HG02642 (cell line): ENCODE results near the gene THEM4.
"Not testable (repeated sequence)": the region's sequence is repeated elsewhere in the genome, so short reads cannot be mapped to it uniquely, and the experiment has no call there.

Experiments used
- ATAC-seq: cut with Tn5 transposase; IDR thresholded peaks from one replicate; pipeline ENCODE4 v1.9.1; 2021; ENCODE audit warnings: mild to moderate bottlenecking; ENCODE audit not compliant: unreplicated experiment, poor library complexity

THEM4 gene

DNA sequence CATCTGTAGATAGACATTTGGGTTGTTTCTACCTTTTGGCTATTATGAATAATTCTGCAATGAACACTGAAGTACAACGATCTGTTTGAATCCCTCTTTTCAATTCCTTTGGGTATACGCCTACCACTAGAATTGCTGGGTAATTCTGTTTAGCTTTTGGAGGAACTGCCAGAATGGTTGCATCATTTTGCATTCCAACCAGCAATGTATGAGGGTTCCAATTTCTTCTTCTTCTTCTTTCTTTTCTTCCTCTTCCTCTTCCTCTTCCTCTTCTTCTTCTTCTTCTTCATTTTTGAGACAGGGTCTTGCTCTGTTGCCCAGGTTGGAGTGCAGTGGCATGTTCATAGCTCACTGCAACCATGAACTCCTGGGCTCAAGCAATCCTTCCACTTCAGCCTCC lies 42.0 kb downstream of the THEM4 start:
- ATAC-seq = no peak

DNA sequence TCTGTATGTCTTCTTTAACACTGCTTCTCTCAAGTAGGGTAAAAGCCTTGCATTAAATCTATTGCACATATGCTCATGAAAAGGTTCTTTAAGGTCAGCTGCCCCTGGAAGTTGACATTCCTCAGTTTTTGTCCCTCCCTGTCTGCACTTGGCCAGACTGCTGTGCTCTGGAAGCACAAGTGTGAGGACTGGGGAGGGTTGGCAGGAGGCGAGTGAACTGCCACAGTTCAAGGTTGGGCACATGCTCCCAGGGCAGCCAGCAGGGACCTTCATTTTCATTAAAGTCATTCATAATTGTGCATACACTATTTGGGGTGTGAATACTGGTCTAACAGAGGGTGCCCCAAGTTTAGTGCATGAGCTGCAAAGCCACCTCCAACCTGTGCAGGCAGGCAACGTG lies 44.9 kb downstream of the THEM4 start:
- no peak for ATAC-seq

DNA sequence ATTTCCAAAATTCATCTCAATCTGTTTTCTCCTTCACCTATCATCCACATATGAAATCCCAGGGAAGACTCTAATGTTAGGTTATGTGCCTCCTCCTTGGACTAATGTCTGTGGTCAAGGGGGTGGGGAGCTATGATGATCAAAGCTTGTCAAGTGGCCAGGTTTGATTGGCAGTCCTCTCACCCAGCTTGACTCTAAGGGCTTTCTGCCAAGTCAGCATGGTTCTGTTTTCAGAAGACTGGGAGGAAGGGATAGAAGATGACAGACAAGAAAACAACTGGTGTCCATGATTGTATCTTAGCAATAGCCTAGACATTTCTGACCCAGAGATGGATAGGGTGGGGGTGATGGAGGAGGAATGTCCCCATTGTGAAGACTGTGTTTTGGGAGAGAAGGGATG lies 46.7 kb downstream of the THEM4 start:
- ATAC-seq = no peak

DNA sequence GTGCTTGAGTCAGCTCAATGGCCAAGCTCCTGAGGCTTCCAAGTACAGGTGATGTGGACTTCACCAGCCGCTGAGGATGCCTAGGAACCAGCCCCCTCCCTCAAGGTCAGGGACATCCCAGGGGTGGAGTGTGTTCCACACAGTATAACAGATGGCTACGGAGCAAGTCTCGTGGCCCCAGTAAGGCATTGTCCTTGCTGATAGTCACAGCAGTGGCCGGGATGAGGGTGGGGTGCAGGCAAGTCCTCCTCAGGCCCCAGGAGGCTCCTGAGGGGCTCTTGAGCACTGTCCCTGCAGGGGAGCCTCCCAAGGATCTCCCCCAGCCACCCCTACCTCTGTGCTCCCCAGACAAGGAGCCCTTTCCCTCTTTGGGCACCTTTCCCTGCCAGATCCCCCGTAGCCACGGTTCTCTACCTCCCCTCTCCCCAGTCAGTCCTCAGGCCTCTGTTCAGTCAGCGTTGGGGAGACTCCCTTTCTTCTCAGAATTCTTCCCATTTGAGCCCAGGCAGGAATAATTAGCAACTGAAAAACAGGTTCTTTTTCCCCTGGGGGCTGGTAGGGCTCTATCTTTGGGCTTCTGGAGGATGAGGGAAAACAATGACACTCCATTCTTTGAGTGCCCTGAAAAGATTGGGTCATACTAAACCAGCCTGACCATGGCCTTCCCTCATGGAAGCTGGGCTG lies 48.7 kb downstream of the THEM4 start:
- ATAC-seq = no peak

DNA sequence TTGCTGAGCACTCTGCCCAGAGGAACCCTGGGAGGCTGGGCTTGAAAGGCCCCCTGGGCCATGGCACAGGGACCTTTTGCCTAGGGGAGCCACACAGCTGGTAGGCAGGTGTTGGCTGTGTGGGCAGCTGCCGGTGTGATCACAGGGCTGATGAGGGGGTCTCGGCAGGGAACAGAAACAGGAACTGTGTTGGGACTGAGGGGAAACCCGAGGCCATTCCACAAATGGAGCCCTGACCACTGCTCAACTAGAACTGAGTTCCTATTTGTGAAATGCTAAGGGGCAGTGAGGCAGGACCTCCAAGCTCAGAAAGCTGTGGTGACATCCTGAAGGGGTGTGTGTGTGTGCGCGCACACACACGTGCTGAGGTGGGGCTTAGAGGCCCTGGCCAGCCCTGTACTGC lies 49.4 kb downstream of the THEM4 start:
- ATAC-seq = no peak

DNA sequence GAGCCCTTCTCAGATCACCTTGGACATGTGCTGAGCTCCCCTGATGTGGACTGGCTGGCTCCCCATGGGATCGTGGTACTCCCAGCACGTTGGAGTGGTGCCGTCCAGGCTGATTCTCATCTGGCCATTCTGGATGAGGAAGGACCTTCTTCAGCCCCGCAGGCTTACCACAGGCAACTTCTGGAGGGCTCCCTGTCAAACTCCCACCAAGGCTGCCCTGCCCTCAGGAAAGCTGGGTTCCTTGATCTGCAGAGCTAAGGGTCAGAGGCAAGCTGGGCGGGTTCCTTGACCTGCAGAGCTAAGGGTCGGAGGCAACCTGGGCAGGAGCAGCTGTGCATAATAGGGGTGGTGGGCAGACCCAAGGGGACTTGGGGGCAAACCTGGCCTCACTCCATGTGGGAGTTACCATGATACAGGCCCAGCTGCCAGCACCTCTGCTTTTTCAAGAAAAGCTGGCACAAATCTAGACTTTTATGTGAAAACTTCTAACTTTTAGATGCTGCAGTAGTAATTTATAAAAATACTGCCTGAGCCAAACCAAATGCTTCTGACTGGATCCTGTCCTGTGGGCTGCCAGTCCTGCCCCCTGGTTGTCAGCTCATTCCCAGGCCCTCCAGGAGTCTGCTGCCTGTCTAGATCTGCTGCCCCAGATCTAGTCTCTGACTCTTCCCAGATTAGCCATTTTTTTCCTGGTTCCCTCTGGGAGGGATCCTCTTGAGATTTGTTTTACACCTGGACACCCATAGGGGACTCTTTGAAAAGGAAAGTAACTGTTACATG lies 50.2 kb downstream of the THEM4 start:
- no peak for ATAC-seq

DNA sequence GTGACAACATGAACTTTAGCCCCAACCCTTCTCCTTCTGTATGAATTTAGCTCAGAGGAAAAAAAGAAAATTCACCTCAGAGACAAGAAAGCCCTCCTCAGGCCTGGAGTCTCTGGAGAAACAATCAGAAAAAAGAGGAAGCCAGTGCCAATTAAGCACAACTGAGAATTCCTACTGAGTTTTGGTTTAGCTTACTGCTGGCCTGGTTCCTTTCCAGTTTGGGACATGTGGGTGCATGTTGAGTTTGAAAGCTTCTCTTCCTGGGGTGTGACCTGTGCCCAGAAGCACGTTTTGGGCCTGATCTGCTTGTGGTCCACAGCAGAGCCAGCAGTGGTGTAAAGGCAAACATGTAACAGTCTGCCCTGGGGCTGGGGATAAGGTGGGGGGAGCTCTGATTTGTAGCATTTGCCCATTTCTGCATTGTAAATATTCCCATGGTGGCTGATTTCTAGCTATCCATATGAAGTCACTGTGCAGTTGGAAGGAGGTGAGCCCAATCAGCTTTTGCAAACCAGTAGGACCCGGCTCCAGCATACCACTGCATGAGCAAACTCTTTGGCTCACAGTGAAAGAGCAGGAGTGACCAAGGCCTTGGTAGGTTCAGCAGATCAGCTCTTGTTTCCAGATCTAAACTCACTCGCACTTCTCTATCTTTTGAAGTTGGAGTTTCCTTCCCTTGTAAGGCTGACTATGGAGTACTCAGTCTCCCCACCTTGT lies 51.1 kb downstream of the THEM4 start:
- ATAC-seq = no peak

DNA sequence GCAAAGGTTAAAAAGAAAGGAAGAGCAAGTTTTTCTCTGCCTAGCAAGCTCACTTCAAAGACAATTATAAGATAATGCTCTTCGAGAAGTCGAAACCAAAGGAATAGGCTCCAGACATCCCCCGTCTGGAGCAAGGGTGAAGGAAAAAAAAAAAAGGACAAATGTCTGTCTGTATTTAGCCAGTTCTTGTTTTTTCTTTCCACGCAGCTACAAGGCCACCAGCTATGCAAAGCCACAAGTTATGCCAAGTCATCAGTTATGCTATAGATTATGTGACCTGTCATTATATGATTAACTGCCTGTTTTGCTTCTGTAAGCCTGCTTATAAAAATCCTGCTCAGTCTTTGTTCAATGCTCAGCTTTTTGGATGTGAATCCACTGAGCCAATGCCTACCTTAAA lies 53.4 kb downstream of the THEM4 start:
- ATAC-seq = no peak

DNA sequence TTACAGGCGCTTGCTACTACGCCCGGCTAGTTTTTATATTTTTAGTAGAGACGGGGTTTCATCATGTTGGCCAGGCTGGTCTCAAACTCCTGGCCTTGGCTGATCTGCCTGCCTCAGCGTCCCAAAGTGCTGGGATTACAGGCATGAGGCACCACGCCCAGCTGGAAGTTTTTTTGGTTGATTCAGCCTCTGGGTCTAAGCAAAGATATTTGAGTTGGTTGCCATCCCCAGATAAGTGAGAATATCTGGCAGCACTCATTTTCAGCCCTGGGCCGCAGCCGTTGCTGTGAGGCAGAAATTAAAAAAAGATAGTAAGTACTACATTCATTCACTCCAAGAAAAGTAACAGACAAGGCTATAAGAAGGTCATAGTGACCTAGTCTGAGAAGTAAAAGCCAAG lies 53.8 kb downstream of the THEM4 start:
- not testable (repeated sequence) for ATAC-seq

DNA sequence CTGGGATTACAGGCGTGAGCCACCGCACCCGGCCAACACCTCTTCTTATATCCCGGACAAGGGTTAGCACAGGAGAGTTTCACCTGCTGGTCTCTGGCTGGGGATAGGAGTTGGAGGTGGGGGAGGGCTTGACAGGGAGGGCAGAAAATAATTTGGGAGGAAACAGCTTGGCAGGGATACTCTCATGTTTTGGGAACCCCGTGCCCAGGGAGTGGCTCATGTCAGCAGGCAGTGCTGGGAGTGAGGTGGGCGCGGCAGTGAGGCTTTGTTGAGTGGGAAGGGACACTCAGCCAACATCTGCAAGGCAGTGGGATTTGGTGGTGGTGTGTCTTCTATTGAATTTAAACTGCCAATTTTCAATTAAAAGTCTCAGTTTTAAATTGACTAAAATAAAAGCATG lies 54.7 kb downstream of the THEM4 start:
- no peak for ATAC-seq

DNA sequence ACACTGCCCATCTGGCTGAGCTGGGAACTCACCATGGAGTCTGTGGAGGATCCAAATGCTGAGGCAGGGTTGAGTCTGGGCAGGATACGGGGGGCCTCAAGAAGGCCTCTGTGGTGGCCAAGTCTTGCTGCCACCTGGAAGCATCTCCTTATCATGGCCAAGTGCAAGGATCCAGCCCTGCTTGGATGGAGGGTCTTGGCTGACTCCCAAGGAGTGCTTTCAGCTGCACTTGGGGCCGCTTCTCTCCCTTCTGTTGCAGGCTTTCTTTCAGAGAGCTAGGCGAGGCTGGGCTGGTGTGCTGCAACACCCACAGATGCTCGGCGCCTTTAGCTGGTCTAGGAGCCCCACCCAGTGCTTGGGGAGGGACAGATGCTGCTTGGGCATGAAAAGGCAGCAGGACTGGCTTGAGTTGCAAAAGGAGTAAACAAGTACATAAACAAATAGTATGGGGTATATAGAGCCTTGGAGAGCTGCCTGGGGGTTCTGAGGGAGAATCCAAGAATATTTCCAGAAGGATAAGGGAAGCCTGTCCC lies 55.8 kb downstream of the THEM4 start, which contains the start of gene THEM5:
TSS of gene THEM5 (minus strand) at position 302 of the 533 bp plus-strand sequence. CDS start at position 155, 147 bp downstream.
- no peak for ATAC-seq

DNA sequence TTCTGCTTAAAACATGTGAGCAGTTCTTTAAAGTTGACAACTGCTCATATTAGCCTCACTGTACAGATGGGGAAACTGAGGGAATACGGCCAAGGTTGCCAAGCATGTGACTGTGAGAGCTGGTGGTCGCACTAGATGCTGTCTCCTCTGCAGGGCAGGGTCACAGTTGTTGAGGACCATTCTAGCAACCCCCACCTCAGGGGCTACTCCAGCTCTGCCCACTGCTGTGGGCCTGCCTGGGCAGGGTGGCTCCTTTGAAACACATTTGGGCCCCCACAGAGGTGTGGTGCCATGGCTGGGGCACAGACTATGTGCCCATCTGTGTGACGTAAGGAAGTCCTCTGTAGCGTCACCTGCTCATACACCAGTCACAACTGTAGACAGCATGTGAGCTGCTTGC lies 56.6 kb downstream of the THEM4 start:
- ATAC-seq = no peak

DNA sequence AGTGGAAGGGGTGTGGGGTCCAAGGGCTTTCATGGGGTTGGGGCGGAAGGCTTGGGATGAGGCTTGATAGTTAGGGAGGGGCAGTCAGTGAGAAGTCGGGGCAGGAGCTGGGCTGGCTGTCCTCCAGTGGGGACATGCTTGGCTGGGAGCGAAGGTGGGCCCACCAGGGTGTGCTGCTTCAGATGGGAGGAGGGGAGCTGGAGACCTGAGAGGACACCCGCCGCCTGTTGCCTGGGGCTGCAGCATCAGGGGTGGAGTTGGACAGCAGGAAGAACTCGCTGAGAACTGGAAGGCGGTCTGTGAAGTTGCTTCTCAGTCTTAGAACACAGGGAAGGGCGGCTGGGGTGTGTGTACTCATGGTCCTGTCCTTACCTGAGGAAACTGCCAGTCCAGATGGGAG lies 57.4 kb downstream of the THEM4 start:
- no peak for ATAC-seq

DNA sequence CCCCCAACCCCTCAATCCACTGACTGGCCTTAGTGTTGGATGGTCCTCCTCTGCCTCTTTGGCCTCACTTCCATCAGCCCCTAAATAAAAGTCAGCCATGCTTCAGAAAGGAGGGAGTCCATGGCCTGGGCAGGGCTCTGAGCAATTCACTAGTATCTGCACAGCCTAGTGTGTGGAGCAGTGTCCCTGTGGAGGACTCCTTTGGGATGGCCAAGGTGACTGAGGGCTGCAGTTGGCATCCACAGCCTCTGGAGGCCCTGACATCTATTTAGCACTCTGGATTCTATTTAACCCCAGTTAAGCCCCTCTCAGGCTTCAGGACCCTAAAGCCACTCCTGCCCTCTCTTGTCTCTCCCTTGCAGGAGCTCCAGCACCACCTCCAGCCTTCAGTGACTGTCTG lies 59.4 kb downstream of the THEM4 start:
- ATAC-seq = no peak

DNA sequence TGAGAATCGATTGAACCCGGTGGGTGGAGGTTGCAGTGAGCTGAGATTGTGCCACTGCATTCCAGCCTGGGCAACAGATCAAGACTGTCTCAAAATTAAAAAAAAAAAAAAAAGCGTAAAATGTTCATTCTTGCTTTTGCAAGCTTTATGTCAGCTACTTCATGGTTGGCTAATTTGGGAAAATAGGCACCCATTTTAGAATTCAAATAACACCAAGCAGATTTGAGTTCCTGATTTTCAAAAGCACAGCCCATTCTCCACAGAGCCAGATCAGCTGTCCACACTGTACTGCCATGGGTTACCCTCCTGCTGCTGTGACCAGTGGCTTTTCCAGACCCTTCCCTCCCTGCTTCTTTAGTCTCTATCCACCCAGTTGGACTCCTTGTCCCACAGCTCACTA lies 60.2 kb downstream of the THEM4 start:
- ATAC-seq = no peak

DNA sequence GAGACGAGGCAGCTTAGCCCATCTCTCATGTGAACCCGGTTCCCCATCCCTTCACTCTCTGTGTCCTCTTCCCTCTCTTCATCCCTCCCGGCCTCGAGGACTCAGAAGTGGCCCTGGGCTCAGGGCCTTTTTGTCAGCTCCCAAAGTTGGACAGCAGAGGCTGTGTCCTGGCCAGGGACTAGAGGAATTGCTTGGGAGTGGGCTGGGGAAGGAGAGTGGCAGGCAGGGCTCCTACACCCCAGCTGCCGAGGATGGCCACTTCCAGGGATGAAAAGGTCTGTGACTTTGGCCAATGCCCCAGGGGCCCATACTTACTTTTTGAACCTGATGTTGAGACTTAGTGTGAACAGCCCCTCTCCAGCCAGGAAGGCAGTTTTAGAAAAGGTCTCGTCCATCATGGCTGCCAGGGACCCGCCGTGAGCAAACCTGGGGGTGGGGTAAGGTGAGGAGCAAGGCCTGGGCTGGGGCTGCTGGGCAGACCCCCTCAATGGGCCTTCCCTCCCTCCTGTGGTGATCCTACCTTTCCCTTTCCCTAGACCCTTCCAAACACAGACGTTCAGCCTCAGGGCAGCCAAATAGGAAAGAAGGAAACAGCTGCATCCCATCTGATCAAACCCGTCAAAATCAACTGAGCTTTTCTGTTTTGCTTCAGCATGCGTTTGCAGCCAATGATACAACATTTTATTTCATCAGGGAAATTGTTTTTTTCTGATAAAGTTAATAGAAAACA lies 61.3 kb downstream of the THEM4 start:
- ATAC-seq = no peak

DNA sequence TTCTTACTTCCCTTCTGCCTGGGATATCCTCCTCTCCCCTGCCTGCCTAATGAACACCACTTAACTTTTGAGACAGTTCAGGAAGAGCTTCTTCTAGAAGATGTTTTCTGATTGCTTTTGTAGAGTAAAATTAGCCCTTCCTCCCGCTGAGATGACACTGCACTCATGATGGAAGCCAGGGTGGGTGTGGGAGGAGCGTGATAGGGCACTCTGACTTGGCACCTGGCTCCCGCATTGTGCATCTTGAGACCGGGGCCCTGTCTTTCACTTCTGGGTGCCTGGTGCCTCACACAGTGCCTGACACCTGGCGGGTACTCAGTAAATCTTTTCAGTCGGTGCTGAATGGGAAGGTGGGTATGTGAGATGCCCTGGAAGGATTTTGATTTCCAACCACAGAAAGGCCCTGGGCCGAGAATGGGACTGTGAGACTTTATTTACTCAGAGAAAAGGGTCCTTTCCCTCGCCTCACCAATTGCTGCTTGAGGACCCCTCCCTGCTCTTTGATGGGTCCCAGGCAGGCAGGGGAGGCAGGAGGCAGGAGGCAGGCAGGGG lies 62.5 kb downstream of the THEM4 start:
- no peak for ATAC-seq

DNA sequence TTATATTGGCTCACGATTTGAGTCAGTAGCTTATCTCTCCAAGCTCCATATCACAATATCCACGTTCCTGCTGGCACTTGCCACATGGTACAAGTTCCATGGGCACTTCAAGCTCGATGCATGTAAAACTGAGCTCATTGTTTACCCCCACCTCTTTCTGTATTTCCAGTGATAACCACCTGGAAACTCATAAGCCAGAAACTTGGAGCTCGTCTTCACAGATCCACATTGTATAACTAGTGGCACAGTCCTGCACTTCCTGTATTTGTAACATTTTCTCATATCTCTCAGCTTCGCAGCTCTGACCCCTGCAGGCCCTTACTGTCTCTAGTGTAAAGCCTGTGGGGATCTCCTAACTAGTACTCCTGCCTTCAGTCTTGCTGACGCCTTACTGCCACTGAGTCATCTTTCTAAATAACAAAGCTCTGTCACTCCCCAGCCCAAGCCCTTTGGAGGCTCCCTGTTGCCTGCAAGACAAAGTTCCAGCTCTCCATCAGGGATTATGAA lies 63.2 kb downstream of the THEM4 start:
- no peak for ATAC-seq

DNA sequence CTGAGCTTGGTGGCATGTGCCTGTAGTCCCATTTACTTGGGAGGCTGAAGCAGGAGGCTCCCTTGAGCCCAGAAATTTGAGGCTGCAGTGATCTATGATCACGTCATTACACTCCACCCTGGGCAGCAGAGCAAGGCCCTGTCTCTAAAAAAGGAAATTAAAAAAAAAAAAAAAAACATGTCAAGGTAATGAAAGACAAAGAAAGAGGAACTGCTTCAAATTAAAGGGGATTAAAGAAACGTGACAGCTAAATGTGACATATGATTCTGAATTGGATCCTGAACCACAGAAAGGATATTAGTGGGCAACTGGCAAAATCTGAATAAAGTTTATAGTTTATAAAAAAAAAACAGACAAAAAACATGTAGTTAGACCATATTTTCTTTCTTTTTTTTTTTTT lies 65.9 kb downstream of the THEM4 start:
- no peak for ATAC-seq

DNA sequence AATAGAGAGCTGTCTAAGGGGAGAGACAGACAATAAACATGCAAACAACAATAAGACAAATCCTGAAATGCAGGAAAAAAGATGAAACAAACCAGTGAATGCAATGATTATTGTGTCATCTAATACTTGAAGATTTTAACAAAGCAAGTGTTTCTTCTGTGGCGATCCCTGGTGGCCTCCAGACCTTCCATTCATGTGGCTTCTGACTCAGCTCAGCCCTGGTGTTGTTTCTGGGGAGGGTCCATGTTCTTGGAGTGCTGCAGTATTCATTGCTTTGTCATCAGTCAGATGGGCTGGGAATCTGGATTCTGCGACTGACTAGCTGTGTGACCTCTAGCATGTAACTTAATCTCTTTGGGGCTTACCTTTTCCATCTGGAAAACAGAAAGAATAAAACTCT lies 68.2 kb downstream of the THEM4 start:
- ATAC-seq = no peak
